ENCODE measurements around the gene TIAM2.

The TIAM2 gene

GRCh38 chr6:155268088-155268867, 273.2 kb downstream of the TIAM2 start:
- DNase-seq = peak; percentile 80

- DNase-seq = no peak
Observed at GRCh38 chr6:155269765-155270164, 274.6 kb downstream of the TIAM2 start.

- no peak for DNase-seq
Observed at GRCh38 chr6:155270561-155271091, 275.5 kb downstream of the TIAM2 start.

- DNase-seq = no peak
Observed at GRCh38 chr6:155271145-155271544, 276.0 kb downstream of the TIAM2 start.

GRCh38 chr6:155272353-155273232, 277.5 kb downstream of the TIAM2 start:
- DNase-seq = no peak

- peak; percentile 12 for DNase-seq
Observed at GRCh38 chr6:155273431-155273830, 278.3 kb downstream of the TIAM2 start.

- DNase-seq = no peak
Observed at GRCh38 chr6:155274106-155274505, 279.0 kb downstream of the TIAM2 start.

- DNase-seq = no peak
Observed at GRCh38 chr6:155274533-155274932, 279.4 kb downstream of the TIAM2 start.

GRCh38 chr6:155275808-155276480, 280.8 kb downstream of the TIAM2 start:
- no peak for DNase-seq

- no peak for DNase-seq
Observed at GRCh38 chr6:155276638-155277037, 281.5 kb downstream of the TIAM2 start.

GRCh38 chr6:155278319-155279049, 283.4 kb downstream of the TIAM2 start:
- no peak for DNase-seq

GRCh38 chr6:155284775-155285174, 289.7 kb downstream of the TIAM2 start:
- DNase-seq = no peak

- no peak for DNase-seq
Observed at GRCh38 chr6:155287762-155288161, 292.6 kb downstream of the TIAM2 start.

GRCh38 chr6:155290491-155290890, 295.4 kb downstream of the TIAM2 start:
- no peak for DNase-seq

GRCh38 chr6:155291291-155291690, 296.2 kb downstream of the TIAM2 start:
- DNase-seq = no peak

- no peak for DNase-seq
Observed at GRCh38 chr6:155292711-155293110, 297.6 kb downstream of the TIAM2 start.

- no peak for DNase-seq
Observed at GRCh38 chr6:155297669-155298068, 302.6 kb downstream of the TIAM2 start.

GRCh38 chr6:155301867-155302266, 306.8 kb downstream of the TIAM2 start:
- DNase-seq = no peak

GRCh38 chr6:155303361-155303870, 308.3 kb downstream of the TIAM2 start:
- DNase-seq = no peak

- no peak for DNase-seq
Observed at GRCh38 chr6:155306958-155307357, 311.8 kb downstream of the TIAM2 start.
